Measurements from ENCODE around the gene SAC3D1. TPM values are rescaled to one million over a fixed set of nuclear protein-coding genes. Genes with fewer than 3 reads are reported as not detected.

The SAC3D1 gene
- total and polyA plus RNA-seq, 8 donors, result 1.8 to 97.6 (median 11.7) TPM

- Histone ChIP-seq H3K36me3 (no peaks in the 10 kb centered on the region), H3K27me3 (peaks cover 0 to 24% (median 0%) of the 10 kb centered on the region in 3 donors), H3K27ac (no peak overlapping the region), H3K4me3 (no peak overlapping the region), H3K9me3 (no peaks in the 10 kb centered on the region), H3K4me1 (peaks cover 5 to 20% (median 18%) of the 10 kb centered on the region in 4 donors)
- WGBS, 5 donors, result 73 to 81% (median 75%) methylated on average over 9 of the region's 9 CpGs
- no peak for DNase-seq
- no peak for TF ChIP-seq EP300 (IDR thresholded peaks at IDR 0.05)
- TF ChIP-seq POLR2A (IDR thresholded peaks at IDR 0.05), result no peak
- TF ChIP-seq, protein P1, sequence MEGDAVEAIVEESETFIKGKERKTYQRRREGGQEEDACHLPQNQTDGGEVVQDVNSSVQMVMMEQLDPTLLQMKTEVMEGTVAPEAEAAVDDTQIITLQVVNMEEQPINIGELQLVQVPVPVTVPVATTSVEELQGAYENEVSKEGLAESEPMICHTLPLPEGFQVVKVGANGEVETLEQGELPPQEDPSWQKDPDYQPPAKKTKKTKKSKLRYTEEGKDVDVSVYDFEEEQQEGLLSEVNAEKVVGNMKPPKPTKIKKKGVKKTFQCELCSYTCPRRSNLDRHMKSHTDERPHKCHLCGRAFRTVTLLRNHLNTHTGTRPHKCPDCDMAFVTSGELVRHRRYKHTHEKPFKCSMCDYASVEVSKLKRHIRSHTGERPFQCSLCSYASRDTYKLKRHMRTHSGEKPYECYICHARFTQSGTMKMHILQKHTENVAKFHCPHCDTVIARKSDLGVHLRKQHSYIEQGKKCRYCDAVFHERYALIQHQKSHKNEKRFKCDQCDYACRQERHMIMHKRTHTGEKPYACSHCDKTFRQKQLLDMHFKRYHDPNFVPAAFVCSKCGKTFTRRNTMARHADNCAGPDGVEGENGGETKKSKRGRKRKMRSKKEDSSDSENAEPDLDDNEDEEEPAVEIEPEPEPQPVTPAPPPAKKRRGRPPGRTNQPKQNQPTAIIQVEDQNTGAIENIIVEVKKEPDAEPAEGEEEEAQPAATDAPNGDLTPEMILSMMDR (IDR thresholded peaks at IDR 0.05), result no peak
- no peak for TF ChIP-seq POLR2AphosphoS5 (IDR thresholded peaks at IDR 0.05)
- intact Hi-C loops (cut with DNase I; ENCODE audit: low total_unique reads), result no loop called here
Observed at GRCh38 chr11:65051398-65051858, 10.4 kb downstream of the SAC3D1 start.

DNA sequence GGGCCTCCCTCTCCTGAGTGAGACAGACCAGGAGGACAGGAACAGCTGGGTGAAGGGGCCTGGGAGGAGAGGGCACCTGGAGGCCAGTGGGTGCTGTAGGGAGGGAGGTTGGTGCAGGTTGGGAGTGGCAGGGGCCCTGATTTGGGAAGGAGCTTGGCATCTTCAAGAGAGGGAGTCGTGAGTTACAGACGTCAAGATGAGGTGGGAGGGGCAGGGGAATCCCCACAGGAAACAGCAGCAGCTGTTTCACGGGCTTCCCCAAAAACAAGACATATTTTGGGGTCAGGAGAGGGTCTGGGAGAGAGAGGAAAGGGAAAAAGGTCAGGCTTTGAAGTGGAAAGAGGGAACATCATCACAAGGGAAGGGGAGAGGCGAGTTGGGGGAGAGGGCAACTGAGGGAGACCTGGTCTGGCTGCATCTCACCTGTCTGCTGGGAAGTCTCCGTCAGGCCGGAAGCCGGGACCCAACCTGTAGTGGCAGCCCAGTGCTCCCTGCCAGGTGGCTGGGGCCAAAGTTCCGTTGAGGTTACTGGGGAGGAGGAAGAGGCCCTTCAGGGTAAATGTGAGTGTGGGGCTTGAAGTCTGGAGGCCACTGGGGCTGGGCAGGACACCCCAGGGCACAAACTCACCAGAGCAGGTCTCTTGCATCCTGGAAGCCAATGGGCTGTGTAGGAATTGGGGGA, 13.0 kb downstream of the SAC3D1 start:
- 42 to 58% (median 49%) methylated on average over 8 of the region's 8 CpGs for WGBS, 5 donors

GRCh38 chr11:65055538-65055937, 14.5 kb downstream of the SAC3D1 start:
- Histone ChIP-seq H3K4me1 (no peaks in the 10 kb centered on the region), H3K9me3 (no peaks in the 10 kb centered on the region), H3K27me3 (peaks cover 0 to 24% (median 0%) of the 10 kb centered on the region in 3 donors), H3K4me3 (no peak overlapping the region), H3K27ac (no peak overlapping the region), H3K36me3 (no peaks in the 10 kb centered on the region)
- intact Hi-C loops (cut with DNase I; ENCODE audit: low total_unique reads), result no loop called here
- TF ChIP-seq POLR2AphosphoS5 (IDR thresholded peaks at IDR 0.05), result no peak
- DNase-seq, result no peak
- 76 to 87% (median 77%) methylated on average over 1 of the region's 1 CpG for WGBS, 5 donors

More for the DNA sequence above, 13.0 kb downstream of the SAC3D1 start:
- TF ChIP-seq EP300 (IDR thresholded peaks at IDR 0.05) (no peak), POLR2A (IDR thresholded peaks at IDR 0.05) (no peak), POLR2AphosphoS5 (IDR thresholded peaks at IDR 0.05) (no peak)
- TF ChIP-seq, protein P1 (IDR thresholded peaks at IDR 0.05), result no peak
- intact Hi-C loops (cut with DNase I; ENCODE audit: low total_unique reads), result no loop called here
- peaks cover 0 to 24% (median 0%) of the 10 kb centered on the region in 3 donors for H3K27me3 ChIP-seq
- H3K36me3 ChIP-seq, result no peaks in the 10 kb centered on the region
- no peak for DNase-seq
- H3K4me3 ChIP-seq, result no peak overlapping the region
- no peak overlapping the region for H3K27ac ChIP-seq
- H3K4me1 ChIP-seq, result no peaks in the 10 kb centered on the region
- no peaks in the 10 kb centered on the region for H3K9me3 ChIP-seq

DNA sequence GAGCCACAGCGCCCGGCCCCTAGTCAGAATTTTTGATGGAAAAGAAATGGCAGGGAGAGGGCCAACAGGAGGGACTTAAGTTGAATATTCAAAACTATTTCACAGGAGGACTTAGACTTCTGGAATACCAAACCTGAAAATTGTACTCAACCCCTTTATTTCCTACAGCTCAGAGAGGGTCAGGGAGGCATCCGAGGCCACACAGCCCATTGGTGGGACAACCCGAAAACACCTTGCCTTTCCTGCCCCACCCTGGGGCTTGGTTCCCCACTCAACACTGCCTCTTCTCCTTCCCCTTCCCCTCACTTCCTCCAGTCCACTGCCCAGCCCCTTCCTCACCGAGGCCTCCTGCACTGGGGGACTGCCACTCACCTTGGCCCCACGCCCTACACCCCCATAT, 16.0 kb downstream of the SAC3D1 start:
- Histone ChIP-seq H3K9me3 (no peaks in the 10 kb centered on the region), H3K36me3 (no peaks in the 10 kb centered on the region), H3K4me3 (no peak overlapping the region), H3K27ac (no peak overlapping the region), H3K4me1 (no peaks in the 10 kb centered on the region), H3K27me3 (peaks cover 0 to 24% (median 0%) of the 10 kb centered on the region in 3 donors)
- 89 to 95% (median 92%) methylated on average over 6 of the region's 6 CpGs for WGBS, 5 donors
- DNase-seq, result no peak
- TF ChIP-seq, protein P1 (IDR thresholded peaks at IDR 0.05), result no peak
- no peak for TF ChIP-seq POLR2A (IDR thresholded peaks at IDR 0.05)
- no peak for TF ChIP-seq POLR2AphosphoS5 (IDR thresholded peaks at IDR 0.05)
- no peak for TF ChIP-seq EP300 (IDR thresholded peaks at IDR 0.05)
- intact Hi-C loops (cut with DNase I; ENCODE audit: low total_unique reads), result no loop called here

GRCh38 chr11:65057526-65057925, 16.5 kb downstream of the SAC3D1 start:
- no peaks in the 10 kb centered on the region for H3K4me1 ChIP-seq
- H3K9me3 ChIP-seq, result no peaks in the 10 kb centered on the region
- no peak overlapping the region for H3K27ac ChIP-seq
- WGBS, 5 donors, result 87 to 94% (median 91%) methylated on average over 7 of the region's 7 CpGs
- DNase-seq, result no peak
- intact Hi-C loops (cut with DNase I; ENCODE audit: low total_unique reads), result no loop called here
- H3K4me3 ChIP-seq, result no peak overlapping the region
- TF ChIP-seq, protein P1 (IDR thresholded peaks at IDR 0.05), result no peak
- TF ChIP-seq POLR2A (IDR thresholded peaks at IDR 0.05) (no peak), EP300 (IDR thresholded peaks at IDR 0.05) (no peak), POLR2AphosphoS5 (IDR thresholded peaks at IDR 0.05) (no peak)
- peaks cover 0 to 20% (median 0%) of the 10 kb centered on the region in 3 donors for H3K27me3 ChIP-seq
- H3K36me3 ChIP-seq, result no peaks in the 10 kb centered on the region
